ENCODE data around the gene HIP1.

Gene HIP1

DNA sequence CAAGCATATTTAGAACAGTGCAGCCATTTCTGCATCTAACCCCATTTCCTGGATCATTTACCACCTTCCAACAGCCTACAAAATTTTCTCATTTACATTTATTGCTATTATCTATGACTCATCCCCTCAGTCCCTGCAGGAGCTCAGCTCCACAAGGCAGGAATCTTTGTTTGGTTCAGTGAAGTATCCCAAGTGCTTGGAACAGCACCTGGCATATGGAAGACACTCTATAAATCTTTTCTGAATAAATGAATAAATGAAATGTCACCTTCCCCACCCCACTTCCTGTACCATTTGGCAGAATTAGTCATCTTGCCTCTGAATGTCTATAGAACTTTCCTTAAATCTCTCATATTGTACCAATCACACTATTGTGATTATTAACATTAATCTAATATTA, 110.7 kb downstream of the HIP1 start:
- no peaks in the 10 kb centered on the region for H3K79me2 ChIP-seq (ENCODE audit: control insufficient read depth, low read length)
- peaks cover 23% of the 10 kb centered on the region for H3K4me1 ChIP-seq (ENCODE audit: control insufficient read depth, low read length)
- no peak overlapping the region for H3K4me3 ChIP-seq (ENCODE audit: low read length)

DNA sequence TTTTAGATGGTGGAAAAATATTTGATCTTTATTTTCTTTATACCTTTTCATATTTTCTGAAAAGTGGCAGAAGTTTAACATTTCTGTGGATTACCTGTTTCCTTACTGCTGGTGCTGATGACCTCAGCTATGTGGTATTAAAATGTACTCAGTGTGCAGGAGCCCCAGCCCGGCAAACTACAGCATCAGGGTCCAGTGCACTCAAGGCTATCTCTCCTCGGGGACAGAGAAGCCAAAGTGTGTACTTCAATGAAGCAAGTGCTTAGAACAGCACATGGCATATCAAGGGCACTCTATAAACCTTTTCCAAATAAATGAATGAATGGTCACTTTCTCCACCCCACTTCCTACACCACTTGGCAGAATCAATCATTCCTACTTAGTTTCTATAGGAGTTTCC, 111.8 kb downstream of the HIP1 start:
- Histone ChIP-seq H3F3A (ENCODE audit: control insufficient read depth, insufficient read depth) (no peaks in the 10 kb centered on the region), H3K4me2 (ENCODE audit: low read length) (no peak overlapping the region), H3K9me3 (ENCODE audit: control insufficient read depth, insufficient read depth, low read length) (peaks cover 12% of the 10 kb centered on the region), H3K36me3 (ENCODE audit: control insufficient read depth, low read length) (no peaks in the 10 kb centered on the region), H3K4me3 (ENCODE audit: low read length) (no peak overlapping the region), H3K4me1 (ENCODE audit: control insufficient read depth, low read length) (peaks cover 22% of the 10 kb centered on the region), H3K79me2 (ENCODE audit: control insufficient read depth, low read length) (no peaks in the 10 kb centered on the region), H3K27ac (ENCODE audit: low read depth, low read length) (no peak overlapping the region), H3K9me2 (replicated peaks; ENCODE audit: control insufficient read depth, low read length) (no peaks in the 10 kb centered on the region), H4K20me1 (ENCODE audit: control insufficient read depth, insufficient read depth, low read depth, low read length) (no peaks in the 10 kb centered on the region), H3K27me3 (ENCODE audit: control insufficient read depth, low read length) (peaks cover 4% of the 10 kb centered on the region; the same call in 1 of the 2 replicates)
- no peak for TF ChIP-seq EZH2phosphoT487 (IDR thresholded peaks at IDR 0.05; ENCODE audit: borderline replicate concordance, low read length)

More for the DNA sequence above, 110.7 kb downstream of the HIP1 start:
- Histone ChIP-seq H4K20me1 (ENCODE audit: control insufficient read depth, insufficient read depth, low read depth, low read length) (no peaks in the 10 kb centered on the region), H3K9me3 (ENCODE audit: control insufficient read depth, insufficient read depth, low read length) (peaks cover 12% of the 10 kb centered on the region), H3K27ac (ENCODE audit: low read depth, low read length) (no peak overlapping the region), H3F3A (ENCODE audit: control insufficient read depth, insufficient read depth) (0 out of 2 replicates have a peak, but pooled peaks cover 2% of the 10 kb centered on the region), H3K27me3 (ENCODE audit: control insufficient read depth, low read length) (peaks cover 4% of the 10 kb centered on the region; the same call in 1 of the 2 replicates), H3K36me3 (ENCODE audit: control insufficient read depth, low read length) (no peaks in the 10 kb centered on the region), H3K9me2 (replicated peaks; ENCODE audit: control insufficient read depth, low read length) (no peaks in the 10 kb centered on the region), H3K4me2 (ENCODE audit: low read length) (no peak overlapping the region)
- no peak for TF ChIP-seq EZH2phosphoT487 (IDR thresholded peaks at IDR 0.05; ENCODE audit: borderline replicate concordance, low read length)

DNA sequence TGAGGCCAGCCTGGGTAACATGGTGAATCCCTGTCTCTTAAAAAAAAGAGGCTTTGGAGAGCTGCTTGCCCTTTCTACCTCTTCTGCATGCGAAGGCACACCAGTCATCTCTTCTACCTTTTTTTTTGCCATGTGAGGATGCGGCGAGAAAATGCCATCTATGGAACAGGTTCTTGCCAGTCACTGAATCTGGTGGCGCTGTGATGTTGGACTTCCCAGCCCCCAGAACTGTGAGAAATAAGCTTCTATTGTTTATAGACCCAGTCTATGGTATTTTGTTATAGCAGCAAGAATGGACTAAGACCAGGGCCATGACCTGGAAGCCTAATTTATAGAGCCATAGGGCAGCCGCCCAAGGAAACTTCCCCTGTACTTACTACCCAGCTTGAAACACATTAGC, 112.9 kb downstream of the HIP1 start:
- Histone ChIP-seq H3K4me2 (ENCODE audit: low read length) (no peak overlapping the region), H3K27me3 (ENCODE audit: control insufficient read depth, low read length) (peaks cover 9% of the 10 kb centered on the region; the same call in 1 of the 2 replicates), H3K9me3 (ENCODE audit: control insufficient read depth, insufficient read depth, low read length) (peaks cover 12% of the 10 kb centered on the region), H3K4me1 (ENCODE audit: control insufficient read depth, low read length) (peaks cover 26% of the 10 kb centered on the region), H3K4me3 (ENCODE audit: low read length) (no peak overlapping the region), H3K36me3 (ENCODE audit: control insufficient read depth, low read length) (no peaks in the 10 kb centered on the region), H3K9me2 (replicated peaks; ENCODE audit: control insufficient read depth, low read length) (no peaks in the 10 kb centered on the region), H3F3A (ENCODE audit: control insufficient read depth, insufficient read depth) (no peaks in the 10 kb centered on the region), H4K20me1 (ENCODE audit: control insufficient read depth, insufficient read depth, low read depth, low read length) (no peaks in the 10 kb centered on the region), H3K79me2 (ENCODE audit: control insufficient read depth, low read length) (no peaks in the 10 kb centered on the region), H3K27ac (ENCODE audit: low read depth, low read length) (no peak overlapping the region)
- TF ChIP-seq, protein P1, sequence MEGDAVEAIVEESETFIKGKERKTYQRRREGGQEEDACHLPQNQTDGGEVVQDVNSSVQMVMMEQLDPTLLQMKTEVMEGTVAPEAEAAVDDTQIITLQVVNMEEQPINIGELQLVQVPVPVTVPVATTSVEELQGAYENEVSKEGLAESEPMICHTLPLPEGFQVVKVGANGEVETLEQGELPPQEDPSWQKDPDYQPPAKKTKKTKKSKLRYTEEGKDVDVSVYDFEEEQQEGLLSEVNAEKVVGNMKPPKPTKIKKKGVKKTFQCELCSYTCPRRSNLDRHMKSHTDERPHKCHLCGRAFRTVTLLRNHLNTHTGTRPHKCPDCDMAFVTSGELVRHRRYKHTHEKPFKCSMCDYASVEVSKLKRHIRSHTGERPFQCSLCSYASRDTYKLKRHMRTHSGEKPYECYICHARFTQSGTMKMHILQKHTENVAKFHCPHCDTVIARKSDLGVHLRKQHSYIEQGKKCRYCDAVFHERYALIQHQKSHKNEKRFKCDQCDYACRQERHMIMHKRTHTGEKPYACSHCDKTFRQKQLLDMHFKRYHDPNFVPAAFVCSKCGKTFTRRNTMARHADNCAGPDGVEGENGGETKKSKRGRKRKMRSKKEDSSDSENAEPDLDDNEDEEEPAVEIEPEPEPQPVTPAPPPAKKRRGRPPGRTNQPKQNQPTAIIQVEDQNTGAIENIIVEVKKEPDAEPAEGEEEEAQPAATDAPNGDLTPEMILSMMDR (IDR thresholded peaks at IDR 0.05; ENCODE audit: low read depth, low read length, poor library complexity, severe bottlenecking), result no peak
- no peak for TF ChIP-seq EZH2phosphoT487 (IDR thresholded peaks at IDR 0.05; ENCODE audit: borderline replicate concordance, low read length)

DNA sequence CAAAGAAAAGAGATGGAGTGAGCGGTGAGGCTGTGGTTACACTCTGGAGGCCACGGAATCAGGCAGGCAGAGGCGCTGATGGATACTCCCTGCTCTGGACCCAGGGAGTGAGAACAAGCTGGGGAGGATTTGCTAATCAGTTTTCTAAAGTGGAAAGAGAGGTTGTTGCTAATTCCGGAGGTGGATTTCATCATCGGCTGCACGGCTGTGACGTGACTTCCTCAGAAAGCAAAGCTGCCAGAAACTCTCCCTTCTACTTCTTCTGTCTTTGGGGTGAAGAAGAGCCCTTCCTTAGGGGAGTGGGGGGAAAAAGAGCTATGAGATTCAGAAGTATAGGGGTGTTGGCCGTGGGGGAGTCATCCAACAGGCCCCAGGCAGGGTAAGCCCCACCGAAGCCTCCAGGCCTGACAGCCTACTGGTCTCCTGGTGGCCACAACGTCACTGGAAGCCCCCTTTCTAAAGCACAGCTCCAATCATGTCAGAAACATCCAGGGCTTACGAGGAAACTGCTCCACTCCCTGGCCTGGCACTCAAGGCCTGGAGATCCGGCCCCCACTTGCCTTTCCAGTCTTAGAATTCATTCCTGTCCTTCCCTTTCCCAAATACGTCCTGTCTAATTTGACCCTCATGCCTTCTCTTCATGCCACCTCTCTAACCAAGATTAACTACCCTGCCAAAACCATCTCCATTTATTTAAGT, 114.5 kb downstream of the HIP1 start:
- TF ChIP-seq, protein P1 (IDR thresholded peaks at IDR 0.05; ENCODE audit: low read depth, low read length, poor library complexity, severe bottlenecking), result no peak
- TF ChIP-seq EZH2phosphoT487 (IDR thresholded peaks at IDR 0.05; ENCODE audit: borderline replicate concordance, low read length), result no peak
- no peak overlapping the region for H3K27ac ChIP-seq (ENCODE audit: low read depth, low read length)
- H3F3A ChIP-seq (ENCODE audit: control insufficient read depth, insufficient read depth), result no peaks in the 10 kb centered on the region
- H3K79me2 ChIP-seq (ENCODE audit: control insufficient read depth, low read length), result no peaks in the 10 kb centered on the region
- 0 out of 2 replicates have a peak, but pooled peaks cover 5% of the 10 kb centered on the region for H3K27me3 ChIP-seq (ENCODE audit: control insufficient read depth, low read length)
- H3K36me3 ChIP-seq (ENCODE audit: control insufficient read depth, low read length), result no peaks in the 10 kb centered on the region
- H3K4me3 ChIP-seq (ENCODE audit: low read length), result no peak overlapping the region
- H3K9me2 ChIP-seq (replicated peaks; ENCODE audit: control insufficient read depth, low read length), result no peaks in the 10 kb centered on the region
- peaks cover 42% of the 10 kb centered on the region for H3K4me1 ChIP-seq (ENCODE audit: control insufficient read depth, low read length)
- H4K20me1 ChIP-seq (ENCODE audit: control insufficient read depth, insufficient read depth, low read depth, low read length), result no peaks in the 10 kb centered on the region
- H3K4me2 ChIP-seq (ENCODE audit: low read length), result peak overlapping the region; percentile 41
- peaks cover 12% of the 10 kb centered on the region for H3K9me3 ChIP-seq (ENCODE audit: control insufficient read depth, insufficient read depth, low read length)
